ENCODE measurements around the gene TMEM161B.

DNA sequence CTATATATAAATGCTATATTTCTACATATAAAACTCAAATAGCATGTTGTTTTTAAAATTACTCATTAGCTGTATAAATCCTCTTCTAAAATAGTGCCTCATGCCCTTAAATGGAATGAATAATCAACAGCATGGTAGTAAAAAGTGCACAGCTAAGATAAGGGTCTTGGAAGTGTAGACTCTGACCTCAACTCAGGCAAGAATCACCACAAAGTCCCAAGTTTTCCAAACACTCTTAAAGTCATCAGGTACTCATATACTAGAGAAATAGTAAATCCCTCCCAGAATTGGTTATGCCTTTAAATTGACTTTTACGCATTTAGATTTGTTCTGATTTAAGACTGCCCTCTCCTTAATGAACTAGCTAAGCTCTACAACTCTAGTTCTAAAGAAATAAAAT, 113.8 kb downstream of the TMEM161B start:
- TF ChIP-seq POLR2A (IDR thresholded peaks at IDR 0.05) (no peak), POLR2AphosphoS5 (IDR thresholded peaks at IDR 0.05) (no peak), EP300 (IDR thresholded peaks at IDR 0.05) (no peak)
- TF ChIP-seq, protein P1, sequence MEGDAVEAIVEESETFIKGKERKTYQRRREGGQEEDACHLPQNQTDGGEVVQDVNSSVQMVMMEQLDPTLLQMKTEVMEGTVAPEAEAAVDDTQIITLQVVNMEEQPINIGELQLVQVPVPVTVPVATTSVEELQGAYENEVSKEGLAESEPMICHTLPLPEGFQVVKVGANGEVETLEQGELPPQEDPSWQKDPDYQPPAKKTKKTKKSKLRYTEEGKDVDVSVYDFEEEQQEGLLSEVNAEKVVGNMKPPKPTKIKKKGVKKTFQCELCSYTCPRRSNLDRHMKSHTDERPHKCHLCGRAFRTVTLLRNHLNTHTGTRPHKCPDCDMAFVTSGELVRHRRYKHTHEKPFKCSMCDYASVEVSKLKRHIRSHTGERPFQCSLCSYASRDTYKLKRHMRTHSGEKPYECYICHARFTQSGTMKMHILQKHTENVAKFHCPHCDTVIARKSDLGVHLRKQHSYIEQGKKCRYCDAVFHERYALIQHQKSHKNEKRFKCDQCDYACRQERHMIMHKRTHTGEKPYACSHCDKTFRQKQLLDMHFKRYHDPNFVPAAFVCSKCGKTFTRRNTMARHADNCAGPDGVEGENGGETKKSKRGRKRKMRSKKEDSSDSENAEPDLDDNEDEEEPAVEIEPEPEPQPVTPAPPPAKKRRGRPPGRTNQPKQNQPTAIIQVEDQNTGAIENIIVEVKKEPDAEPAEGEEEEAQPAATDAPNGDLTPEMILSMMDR (IDR thresholded peaks at IDR 0.05), result no peak

All from upper lobe of left lung (tissue), 4 donors.